Measurements from ENCODE around the gene NEUROD2. TPM values are rescaled to one million over a fixed set of nuclear protein-coding genes. Genes with fewer than 3 reads are reported as not detected.
A peak's percentile ranks its signal among the peaks of the same experiment; 100 is the strongest.

Gene NEUROD2
- total RNA-seq (2014; rRNA removed) (not detected in 2 replicates), Bru-seq, nascent RNA (not detected), BruChase-seq, experiment 1, labeled RNA remaining after a 6-hour chase (not detected), BruChase-seq, experiment 2, labeled RNA remaining after a 2-hour chase (not detected)
- long read RNA-seq: 0 reads

DNA sequence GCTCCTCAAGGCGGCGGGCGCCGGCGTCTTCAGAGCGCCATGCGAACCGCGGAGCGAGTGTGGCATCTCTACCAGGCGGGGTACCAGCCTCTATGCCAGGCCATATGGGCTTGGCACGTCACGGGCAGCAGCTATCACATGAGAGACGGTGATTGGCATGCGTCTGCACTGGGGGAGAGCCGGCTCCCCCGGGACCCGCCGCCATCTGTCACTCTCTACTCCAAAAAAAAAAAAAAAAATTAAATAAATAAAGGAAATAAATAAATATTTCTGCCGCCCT lies at the start of gene NEUROD2:
Gene NEUROD2, minus strand, starts transcription at position 70 of the 280 bp plus-strand sequence. CDS start 1,321 bp downstream, outside the sequence.
- no peaks in the 10 kb centered on the region for H3K9me3 ChIP-seq (ENCODE audit: low read length)
- H4K20me1 ChIP-seq (ENCODE audit: low read length): no peaks in the 10 kb centered on the region
- DNase-seq: no peak
- no peak within 1 kb of the TSS for H3K27ac ChIP-seq (ENCODE audit: low read length)
- no peak for TF ChIP-seq EZH2 (IDR thresholded peaks at IDR 0.05; ENCODE audit: low read length, unreplicated experiment)
- TF ChIP-seq, protein P1, sequence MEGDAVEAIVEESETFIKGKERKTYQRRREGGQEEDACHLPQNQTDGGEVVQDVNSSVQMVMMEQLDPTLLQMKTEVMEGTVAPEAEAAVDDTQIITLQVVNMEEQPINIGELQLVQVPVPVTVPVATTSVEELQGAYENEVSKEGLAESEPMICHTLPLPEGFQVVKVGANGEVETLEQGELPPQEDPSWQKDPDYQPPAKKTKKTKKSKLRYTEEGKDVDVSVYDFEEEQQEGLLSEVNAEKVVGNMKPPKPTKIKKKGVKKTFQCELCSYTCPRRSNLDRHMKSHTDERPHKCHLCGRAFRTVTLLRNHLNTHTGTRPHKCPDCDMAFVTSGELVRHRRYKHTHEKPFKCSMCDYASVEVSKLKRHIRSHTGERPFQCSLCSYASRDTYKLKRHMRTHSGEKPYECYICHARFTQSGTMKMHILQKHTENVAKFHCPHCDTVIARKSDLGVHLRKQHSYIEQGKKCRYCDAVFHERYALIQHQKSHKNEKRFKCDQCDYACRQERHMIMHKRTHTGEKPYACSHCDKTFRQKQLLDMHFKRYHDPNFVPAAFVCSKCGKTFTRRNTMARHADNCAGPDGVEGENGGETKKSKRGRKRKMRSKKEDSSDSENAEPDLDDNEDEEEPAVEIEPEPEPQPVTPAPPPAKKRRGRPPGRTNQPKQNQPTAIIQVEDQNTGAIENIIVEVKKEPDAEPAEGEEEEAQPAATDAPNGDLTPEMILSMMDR (conservative IDR thresholded peaks at IDR 0.05; ENCODE audit: low read depth, low read length): no peak
- TF ChIP-seq EZH2phosphoT487 (IDR thresholded peaks at IDR 0.05; ENCODE audit: borderline replicate concordance, low read length): no peak
- peak within 1 kb of the TSS; percentile 40 for H2AFZ ChIP-seq (ENCODE audit: low read length)
- H3K27me3 ChIP-seq (ENCODE audit: low read length): peaks cover 45% of the 10 kb centered on the region
- H3K9ac ChIP-seq (ENCODE audit: low read length): no peak within 1 kb of the TSS
- no peaks in the 10 kb centered on the region for H3K9me2 ChIP-seq (replicated peaks; ENCODE audit: low read length)
- no peaks in the 10 kb centered on the region for H3F3A ChIP-seq (ENCODE audit: low read length, unreplicated experiment)
- ChIA-PET POLR2A (ENCODE audit: unreplicated experiment) (no interaction called here), CTCF (no interaction called here)
- no TSS peak for BruUV-seq (replicated peaks)
- peak within 1 kb of the TSS; percentile 54 for H3K4me3 ChIP-seq (ENCODE audit: low read length)
- peak within 1 kb of the TSS; percentile 69 for H3K4me2 ChIP-seq (ENCODE audit: low read length)
- no peaks in the 10 kb centered on the region; the same call in 1 of the 2 replicates for H3K4me1 ChIP-seq (ENCODE audit: insufficient read depth, low read length)
- intact Hi-C loops (cut with micrococcal nuclease): no loop called here
- ATAC-seq: no peak
- H3K79me2 ChIP-seq (ENCODE audit: low read length): no peaks in the 10 kb centered on the region
- H3K36me3 ChIP-seq (ENCODE audit: low read depth, low read length): no peaks in the 10 kb centered on the region

DNA sequence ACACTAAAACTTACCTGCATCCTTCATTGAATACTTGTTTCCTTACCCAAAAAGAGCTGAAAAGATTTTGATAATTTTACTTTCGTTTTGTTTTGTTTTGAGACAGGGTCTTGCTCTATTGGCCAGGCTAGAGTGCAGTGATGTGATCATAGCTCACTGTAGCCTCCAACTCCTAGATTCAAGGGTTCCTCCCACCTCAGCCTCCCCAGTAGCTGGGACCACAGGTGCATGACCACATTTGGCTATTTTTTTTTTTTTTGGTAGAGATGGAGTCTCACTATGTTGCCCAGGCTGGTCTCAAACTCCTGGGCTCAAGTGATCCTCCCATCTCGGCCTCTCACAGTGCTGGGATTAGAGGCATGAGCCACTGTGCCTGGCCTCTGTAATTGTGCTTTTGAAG lies 47.4 kb upstream of the NEUROD2 start:
- no peak for ATAC-seq
- Histone ChIP-seq H2AFZ (ENCODE audit: low read length) (no peak overlapping the region), H3K9me2 (replicated peaks; ENCODE audit: low read length) (no peaks in the 10 kb centered on the region), H3K27me3 (ENCODE audit: low read length) (no peaks in the 10 kb centered on the region), H3K4me1 (ENCODE audit: insufficient read depth, low read length) (no peaks in the 10 kb centered on the region), H3K4me3 (ENCODE audit: low read length) (no peak overlapping the region), H3K9me3 (ENCODE audit: low read length) (no peaks in the 10 kb centered on the region), H3K79me2 (ENCODE audit: low read length) (no peaks in the 10 kb centered on the region), H3K27ac (ENCODE audit: low read length) (no peak overlapping the region), H3F3A (ENCODE audit: low read length, unreplicated experiment) (no peaks in the 10 kb centered on the region), H3K9ac (ENCODE audit: low read length) (no peak overlapping the region), H3K36me3 (ENCODE audit: low read depth, low read length) (no peaks in the 10 kb centered on the region), H3K4me2 (ENCODE audit: low read length) (no peak overlapping the region), H4K20me1 (ENCODE audit: low read length) (no peaks in the 10 kb centered on the region)
- TF ChIP-seq EZH2 (IDR thresholded peaks at IDR 0.05; ENCODE audit: low read length, unreplicated experiment): no peak
- TF ChIP-seq, protein P1 (conservative IDR thresholded peaks at IDR 0.05; ENCODE audit: low read depth, low read length): no peak
- ChIA-PET CTCF (no interaction called here), POLR2A (ENCODE audit: unreplicated experiment) (no interaction called here)
- BruUV-seq (replicated peaks): no TSS peak
- intact Hi-C loops (cut with micrococcal nuclease): no loop called here
- DNase-seq: no peak

DNA sequence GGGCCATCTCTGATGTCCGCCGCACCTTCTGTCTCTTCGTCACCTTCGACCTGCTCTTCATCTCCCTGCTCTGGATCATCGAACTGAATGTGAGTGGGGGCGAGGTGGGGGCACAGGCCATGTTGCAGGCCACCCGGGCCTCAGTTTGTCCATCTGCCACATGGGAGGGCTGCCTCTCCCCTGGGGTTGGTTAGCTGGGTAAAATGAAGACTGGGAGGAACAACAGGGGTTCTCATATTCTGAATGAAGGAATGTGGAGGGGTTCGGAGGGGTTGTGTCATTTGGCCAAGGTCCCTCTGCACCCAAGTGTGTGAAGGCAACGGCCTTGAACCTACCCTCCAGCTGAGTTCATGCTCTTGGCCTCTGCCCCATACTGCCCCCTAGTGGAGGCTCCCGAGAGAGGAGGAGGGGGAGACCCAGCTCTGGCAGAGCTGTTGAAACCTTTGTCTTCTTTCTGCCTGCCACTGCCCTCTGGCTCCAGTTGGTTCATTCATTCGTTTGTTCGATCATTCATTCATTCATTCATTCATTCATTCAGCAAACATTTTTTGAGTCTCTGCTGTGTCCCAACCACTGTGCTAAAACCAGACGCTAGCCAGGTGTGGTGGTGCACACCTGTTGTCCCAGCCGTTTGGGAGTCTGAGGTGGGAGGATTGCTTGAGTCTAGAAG lies 46.1 kb upstream of the NEUROD2 start:
- no peak for ATAC-seq
- H3K27me3 ChIP-seq (ENCODE audit: low read length): no peaks in the 10 kb centered on the region
- POLR2A ChIA-PET (ENCODE audit: unreplicated experiment): interaction anchor here (0.5 kb wide), 1 partner anchor 92 kb away, joined by 4 read pairs; no protein-coding TSS in a partner anchor
- peak; percentile 48 for DNase-seq
- no peaks in the 10 kb centered on the region for H3K36me3 ChIP-seq (ENCODE audit: low read depth, low read length)
- no peaks in the 10 kb centered on the region for H3K79me2 ChIP-seq (ENCODE audit: low read length)
- no peak overlapping the region for H3K9ac ChIP-seq (ENCODE audit: low read length)
- no peak overlapping the region for H3K4me2 ChIP-seq (ENCODE audit: low read length)
- no peaks in the 10 kb centered on the region for H4K20me1 ChIP-seq (ENCODE audit: low read length)
- no peak for TF ChIP-seq EZH2 (IDR thresholded peaks at IDR 0.05; ENCODE audit: low read length, unreplicated experiment)
- TF ChIP-seq, protein P1 (conservative IDR thresholded peaks at IDR 0.05; ENCODE audit: low read depth, low read length): peak; percentile 78
- no peak for TF ChIP-seq EZH2phosphoT487 (IDR thresholded peaks at IDR 0.05; ENCODE audit: borderline replicate concordance, low read length)
- H3K9me2 ChIP-seq (replicated peaks; ENCODE audit: low read length): no peaks in the 10 kb centered on the region
- intact Hi-C loops (cut with micrococcal nuclease): no loop called here
- no peaks in the 10 kb centered on the region for H3K4me1 ChIP-seq (ENCODE audit: insufficient read depth, low read length)
- no TSS peak for BruUV-seq (replicated peaks)
- no peak overlapping the region for H2AFZ ChIP-seq (ENCODE audit: low read length)
- no peaks in the 10 kb centered on the region for H3K9me3 ChIP-seq (ENCODE audit: low read length)
- CTCF ChIA-PET: interaction anchor here (0.5 to 1.0 kb wide), 3 partner anchors 12 to 26 kb away, joined by 3 to 5 read pairs (median 3); partner anchors contain the start of gene TCAP
- no peak overlapping the region for H3K4me3 ChIP-seq (ENCODE audit: low read length)
- H3F3A ChIP-seq (ENCODE audit: low read length, unreplicated experiment): no peaks in the 10 kb centered on the region
- H3K27ac ChIP-seq (ENCODE audit: low read length): no peak overlapping the region

Data from PC-3 (cell line).